HepG2 (cell line): ENCODE results near the gene CNKSR3. TPM values are rescaled to one million over a fixed set of nuclear protein-coding genes. Genes with fewer than 3 reads are reported as not detected.

Source experiments
- ATAC-seq: fragments of 200-7000 bp; cut with Tn5 transposase; 3 replicates; pipeline ENCODE4 v1.9.1; 2020; ENCODE audit warnings: mild to moderate bottlenecking, moderate library complexity
- BruUV-seq: library from RNA; stranded (reverse); fragments of 400-500 nt; replicated peaks from 2 replicates; lab custom pipeline; 2021; lab: Mats Ljungman, UMichigan
- CTCF ChIA-PET: fragments of 300-600 bp; formaldehyde crosslinking; extraction: SDS; loops from one replicate; lab custom pipeline; 2021; ENCODE audit warnings: low total read pairs, inconsistent platforms, low intra/inter-chr PET ratio; lab: Yijun Ruan, JAX
- POLR2A ChIA-PET: fragments of 350-600 bp; sonication (Branson Sonifier 250); formaldehyde crosslinking; loops from one replicate; lab custom pipeline; 2020; ENCODE audit warnings: antibody characterized with exemption, inconsistent platforms; lab: Yijun Ruan, JAX
- DNase-seq: peaks from one replicate; pipeline ENCODE4 v3.0.0-alpha.2; 2015; ENCODE audit warnings: low spot score
- FAIRE-seq: peaks from 3 replicates; lab custom pipeline; 2011; peaks lifted over from hg19 to GRCh38; lab: Jason Lieb, UNC
- H2AFZ ChIP-seq: one replicate; pipeline ENCODE4 v1.6.1; 2011; ENCODE audit warnings: low read length, inconsistent platforms
- H3K27ac ChIP-seq: fragments of 300-600 bp; 3 replicates; pipeline ENCODE4 v1.8.0; 2011; ENCODE audit warnings: mixed run types, mild to moderate bottlenecking, mixed read lengths, low read length, inconsistent platforms; ENCODE audit not compliant: insufficient read depth; ENCODE audit errors: extremely low read length
- H3K27me3 ChIP-seq, 2 experiments: fragments of 200-600 bp in 1 of 2; 2 replicates in 1 of 2; 3 replicates in 1 of 2; pipeline versions ENCODE4 v1.6.0 to v1.8.0; 2011; ENCODE audit warnings: low read length in 2 of 2, mild to moderate bottlenecking in 2 of 2, moderate library complexity in 2 of 2, inconsistent platforms in 1 of 2; ENCODE audit not compliant: insufficient read depth in 2 of 2, control insufficient read depth in 1 of 2
- H3K36me3 ChIP-seq, 2 experiments: fragments of 200-600 bp in 1 of 2; replicated peaks in 1 of 2; 2 replicates in 1 of 2; 3 replicates in 1 of 2; pipeline versions ENCODE4 v1.5.1 to v1.8.0; 2011; ENCODE audit warnings: low read length in 2 of 2, inconsistent platforms in 1 of 2; ENCODE audit not compliant: insufficient read depth in 2 of 2, control insufficient read depth in 1 of 2
- H3K4me1 ChIP-seq: 2 replicates; pipeline ENCODE4 v1.5.1; 2012; ENCODE audit warnings: low read length, inconsistent platforms; ENCODE audit not compliant: insufficient read depth
- H3K4me2 ChIP-seq: 2 replicates; pipeline ENCODE4 v1.6.0; 2011; ENCODE audit warnings: low read depth, low read length, inconsistent platforms
- H3K4me3 ChIP-seq, 3 experiments: fragments of 200-600 bp in 1 of 3; sonication (generic), shearing (Covaris generic) in 1 of 3; replicated peaks in 1 of 3; 2 replicates each; pipeline ENCODE4 v1.5.1; 2011 to 2016; ENCODE audit warnings: low read length in 3 of 3, inconsistent platforms in 2 of 3, low read depth in 2 of 3, mild to moderate bottlenecking in 2 of 3, control low read depth in 1 of 3, mixed read lengths in 1 of 3; ENCODE audit not compliant: insufficient read depth in 1 of 3
- H3K79me2 ChIP-seq: one replicate; pipeline ENCODE4 v1.6.1; 2011; ENCODE audit warnings: low read length, inconsistent platforms; ENCODE audit not compliant: insufficient read depth
- H3K9ac ChIP-seq: 2 replicates; pipeline ENCODE4 v1.6.0; 2011; ENCODE audit warnings: mild to moderate bottlenecking, low read depth, low read length, inconsistent platforms; ENCODE audit not compliant: insufficient read depth
- H3K9me3 ChIP-seq: 2 replicates; pipeline ENCODE4 v1.5.1; 2012; ENCODE audit warnings: mild to moderate bottlenecking, low read length
- H4K20me1 ChIP-seq: 2 replicates; pipeline ENCODE4 v1.6.0; 2011; ENCODE audit warnings: inconsistent platforms, mild to moderate bottlenecking, low read length, moderate library complexity; ENCODE audit not compliant: insufficient read depth
- KAT8 ChIP-seq: IDR thresholded peaks from 2 replicates; pipeline ENCODE4 v1.6.1; 2016; ENCODE audit warnings: missing genetic modification reagents, missing compliant biosample characterization
- MAFK ChIP-seq, 2 experiments: IDR thresholded peaks in 1 of 2; conservative IDR thresholded peaks in 1 of 2; 2 replicates each; pipeline ENCODE4 v1.6.1; 2011; ENCODE audit warnings: improper control_type of control experiment in 2 of 2, low read length in 2 of 2
- NONO ChIP-seq, 2 experiments: fragments of 450-650 bp in 1 of 2; sonication (generic) in 1 of 2; formaldehyde crosslinking in 1 of 2; IDR thresholded peaks in 1 of 2; conservative IDR thresholded peaks in 1 of 2; 2 replicates each; pipeline versions ENCODE4 v1.6.1 to v1.8.0; 2017 to 2022; ENCODE audit warnings: mild to moderate bottlenecking in 1 of 2, missing genetic modification reagents in 1 of 2, moderate library complexity in 1 of 2
- ONECUT2 ChIP-seq: sonication (generic); formaldehyde crosslinking; IDR thresholded peaks from 2 replicates; pipeline ENCODE4 v1.4.0; 2020; ENCODE audit warnings: missing genetic modification reagents
- RARG ChIP-seq: sonication (generic); formaldehyde crosslinking; IDR thresholded peaks from 2 replicates; pipeline ENCODE4 v1.4.0; 2020; ENCODE audit warnings: low read depth, mild to moderate bottlenecking, missing genetic modification reagents
- ZBTB3 ChIP-seq: sonication (generic); formaldehyde crosslinking; IDR thresholded peaks from 2 replicates; pipeline ENCODE4 v1.4.0; 2020; ENCODE audit warnings: low read depth, mild to moderate bottlenecking, moderate library complexity, missing genetic modification reagents, borderline replicate concordance
- ZNF589 ChIP-seq: sonication (generic); formaldehyde crosslinking; conservative IDR thresholded peaks from 2 replicates; pipeline ENCODE4 v1.8.0; 2022; ENCODE audit warnings: mild to moderate bottlenecking, moderate library complexity, missing genetic modification reagents
- ZNF607 ChIP-seq: sonication (generic); formaldehyde crosslinking; IDR thresholded peaks from 2 replicates; pipeline ENCODE4 v1.5.1; 2020; ENCODE audit warnings: missing genetic modification reagents, mild to moderate bottlenecking, borderline replicate concordance
- ZNF75D ChIP-seq: sonication (generic); formaldehyde crosslinking; IDR thresholded peaks from 2 replicates; pipeline ENCODE4 v1.8.1; 2023; ENCODE audit warnings: missing genetic modification reagents, mild to moderate bottlenecking, borderline replicate concordance
- WGBS: methylation state at CpG from one replicate; pipeline ENCODE4 v1.1.6; 2017; ENCODE audit warnings: low lambda C conversion rate; 5-methylcytosine and 5-hydroxymethylcytosine counted together
- in situ Hi-C: cut with HindIII; loops from 2 replicates; pipeline ENCODE4 v1.10.0; 2017; ENCODE audit warnings: low pct_unique_long_range_greater_than_20kb; ENCODE audit not compliant: extremely low pct_ligation_motif_present
- intact Hi-C: fragments of 100-400 bp; cut with micrococcal nuclease; formaldehyde crosslinking; loops from one replicate; pipeline ENCODE4 v1.10.0; 2022; ENCODE audit not compliant: unreplicated experiment
- polyA plus RNA-seq, 8 experiments: library from polyadenylated mRNA; depleted of rRNA in 3 of 8; stranded (reverse) in 7 of 8; unstranded in 1 of 8; fragments of >200 nt; fragmentation: Illumina TruSeq in 4 of 8; extraction: Trizol in 4 of 8; gene quantifications; 2 replicates each; pipeline versions ENCODE4 v1.2.1 to v1.2.3, GENCODE V29; 2011 to 2016; ENCODE audit warnings: low read depth in 4 of 8, missing spikeins in 1 of 8, mixed read lengths in 1 of 8; ENCODE audit not compliant: insufficient read depth in 1 of 8
- total RNA-seq, 5 experiments: library from RNA; depleted of rRNA; stranded (reverse); fragments of >200 nt; fragmentation: Illumina TruSeq; extraction: Trizol; gene quantifications; 2 replicates each; pipeline ENCODE4 v1.2.3, GENCODE V29; 2016; ENCODE audit warnings: low read depth in 1 of 5
- TF ChIP-seq, protein P1 (sequence below), 2 experiments: fragments of 450-650 bp in 1 of 2; sonication (generic) in 1 of 2; formaldehyde crosslinking in 1 of 2; IDR thresholded peaks; 2 replicates each; pipeline versions ENCODE4 v1.6.1 to v1.8.0; 2016 to 2022; ENCODE audit warnings: antibody characterized with exemption in 1 of 2, mild to moderate bottlenecking in 1 of 2, missing genetic modification reagents in 1 of 2
- TF ChIP-seq, protein P2 (sequence below): sonication (generic); formaldehyde crosslinking; IDR thresholded peaks from 2 replicates; pipeline ENCODE4 v1.4.0; 2020; ENCODE audit warnings: mild to moderate bottlenecking, missing genetic modification reagents

The CNKSR3 gene
- total and polyA plus RNA-seq, 2 of the 13 experiments (the other 11 are each of a cell fraction or from before 2014, with no cell fraction given): 9.2 to 38.6 TPM

DNA sequence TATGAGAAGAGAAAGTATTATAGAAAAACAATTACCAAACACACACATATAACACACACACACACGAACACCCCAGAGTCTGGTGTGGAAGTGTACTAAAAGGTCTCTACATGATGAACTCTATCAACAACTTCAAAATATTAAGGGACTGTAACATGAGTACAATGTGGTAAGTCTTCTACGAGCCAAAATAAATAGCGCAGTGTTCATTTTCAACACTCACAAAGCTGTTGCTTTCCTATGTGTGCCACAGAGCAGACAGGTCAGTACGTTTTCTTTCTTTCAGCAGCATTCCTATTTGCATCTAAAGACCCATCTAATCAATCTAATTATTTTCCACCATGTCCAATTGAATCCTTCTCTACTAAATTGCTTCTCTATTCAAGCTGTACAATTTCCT lies 12.1 kb upstream of the CNKSR3 start:
- 39% methylated on average over 4 of the region's 4 CpGs for WGBS
- no peak for DNase-seq
- in situ Hi-C loops (loop anchor here (25.0 kb wide), 1 partner anchor 360 kb away; no protein-coding TSS in a partner anchor), intact Hi-C loops (no loop called here)
- Histone ChIP-seq H3K4me1 (peaks cover 11% of the 10 kb centered on the region), H3K9me3 (no peaks in the 10 kb centered on the region), H2AFZ (no peak overlapping the region), H3K4me2 (no peak overlapping the region), H3K27ac (no peak overlapping the region), H3K9ac (no peak overlapping the region), H3K36me3 (no peaks in the 10 kb centered on the region), H3K27me3 (no peaks in the 10 kb centered on the region), H3K79me2 (no peaks in the 10 kb centered on the region), H3K4me3 (no peak overlapping the region), H4K20me1 (no peaks in the 10 kb centered on the region)
- CTCF ChIA-PET: no interaction called here
- no TSS peak for BruUV-seq
- no peak for FAIRE-seq
- no peak for ATAC-seq
- TF ChIP-seq ZNF75D (CRISPR knock-in tag): no peak
- TF ChIP-seq ZNF607 (CRISPR knock-in tag): no peak
- TF ChIP-seq NONO (IDR thresholded peaks at IDR 0.05): no peak
- TF ChIP-seq NONO (CRISPR knock-in tag; conservative IDR thresholded peaks at IDR 0.05): no peak
- no peak for TF ChIP-seq KAT8 (CRISPR knock-in tag)
- TF ChIP-seq, protein P1, sequence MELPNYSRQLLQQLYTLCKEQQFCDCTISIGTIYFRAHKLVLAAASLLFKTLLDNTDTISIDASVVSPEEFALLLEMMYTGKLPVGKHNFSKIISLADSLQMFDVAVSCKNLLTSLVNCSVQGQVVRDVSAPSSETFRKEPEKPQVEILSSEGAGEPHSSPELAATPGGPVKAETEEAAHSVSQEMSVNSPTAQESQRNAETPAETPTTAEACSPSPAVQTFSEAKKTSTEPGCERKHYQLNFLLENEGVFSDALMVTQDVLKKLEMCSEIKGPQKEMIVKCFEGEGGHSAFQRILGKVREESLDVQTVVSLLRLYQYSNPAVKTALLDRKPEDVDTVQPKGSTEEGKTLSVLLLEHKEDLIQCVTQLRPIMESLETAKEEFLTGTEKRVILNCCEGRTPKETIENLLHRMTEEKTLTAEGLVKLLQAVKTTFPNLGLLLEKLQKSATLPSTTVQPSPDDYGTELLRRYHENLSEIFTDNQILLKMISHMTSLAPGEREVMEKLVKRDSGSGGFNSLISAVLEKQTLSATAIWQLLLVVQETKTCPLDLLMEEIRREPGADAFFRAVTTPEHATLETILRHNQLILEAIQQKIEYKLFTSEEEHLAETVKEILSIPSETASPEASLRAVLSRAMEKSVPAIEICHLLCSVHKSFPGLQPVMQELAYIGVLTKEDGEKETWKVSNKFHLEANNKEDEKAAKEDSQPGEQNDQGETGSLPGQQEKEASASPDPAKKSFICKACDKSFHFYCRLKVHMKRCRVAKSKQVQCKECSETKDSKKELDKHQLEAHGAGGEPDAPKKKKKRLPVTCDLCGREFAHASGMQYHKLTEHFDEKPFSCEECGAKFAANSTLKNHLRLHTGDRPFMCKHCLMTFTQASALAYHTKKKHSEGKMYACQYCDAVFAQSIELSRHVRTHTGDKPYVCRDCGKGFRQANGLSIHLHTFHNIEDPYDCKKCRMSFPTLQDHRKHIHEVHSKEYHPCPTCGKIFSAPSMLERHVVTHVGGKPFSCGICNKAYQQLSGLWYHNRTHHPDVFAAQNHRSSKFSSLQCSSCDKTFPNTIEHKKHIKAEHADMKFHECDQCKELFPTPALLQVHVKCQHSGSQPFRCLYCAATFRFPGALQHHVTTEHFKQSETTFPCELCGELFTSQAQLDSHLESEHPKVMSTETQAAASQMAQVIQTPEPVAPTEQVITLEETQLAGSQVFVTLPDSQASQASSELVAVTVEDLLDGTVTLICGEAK (IDR thresholded peaks at IDR 0.05): no peak
- TF ChIP-seq, protein P1 (CRISPR knock-in tag; IDR thresholded peaks at IDR 0.05): no peak
- TF ChIP-seq ZNF589: no peak
- TF ChIP-seq RARG: no peak
- TF ChIP-seq ONECUT2 (CRISPR knock-in tag): no peak
- no peak for TF ChIP-seq MAFK (conservative IDR thresholded peaks at IDR 0.05 in 1 of 2, IDR thresholded peaks at IDR 0.05 in 1 of 2; ENCODE audit: low read length in 2 of 2)
- TF ChIP-seq ZBTB3 (CRISPR knock-in tag): no peak
- TF ChIP-seq, protein P2, sequence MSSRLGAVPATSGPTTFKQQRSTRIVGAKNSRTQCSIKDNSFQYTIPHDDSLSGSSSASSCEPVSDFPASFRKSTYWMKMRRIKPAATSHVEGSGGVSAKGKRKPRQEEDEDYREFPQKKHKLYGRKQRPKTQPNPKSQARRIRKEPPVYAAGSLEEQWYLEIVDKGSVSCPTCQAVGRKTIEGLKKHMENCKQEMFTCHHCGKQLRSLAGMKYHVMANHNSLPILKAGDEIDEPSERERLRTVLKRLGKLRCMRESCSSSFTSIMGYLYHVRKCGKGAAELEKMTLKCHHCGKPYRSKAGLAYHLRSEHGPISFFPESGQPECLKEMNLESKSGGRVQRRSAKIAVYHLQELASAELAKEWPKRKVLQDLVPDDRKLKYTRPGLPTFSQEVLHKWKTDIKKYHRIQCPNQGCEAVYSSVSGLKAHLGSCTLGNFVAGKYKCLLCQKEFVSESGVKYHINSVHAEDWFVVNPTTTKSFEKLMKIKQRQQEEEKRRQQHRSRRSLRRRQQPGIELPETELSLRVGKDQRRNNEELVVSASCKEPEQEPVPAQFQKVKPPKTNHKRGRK (CRISPR knock-in tag): no peak
- POLR2A ChIA-PET: no interaction called here
